HepG2 (cell line): ENCODE results near the gene FDPS. TPM values are rescaled to one million over a fixed set of nuclear protein-coding genes. Genes with fewer than 3 reads are reported as not detected.

Experiments used
- HDAC2 ChIP-seq: sonication (generic); formaldehyde crosslinking; IDR thresholded peaks from 2 replicates; pipeline ENCODE4 v1.4.0; 2020; ENCODE audit warnings: missing genetic modification reagents
- XRCC5 ChIP-seq: fragments of 200-400 bp; formaldehyde crosslinking; optimal IDR thresholded peaks from 2 replicates; pipeline ENCODE3; 2017; ENCODE audit warnings: mild to moderate bottlenecking, low read length
- ZBTB1 ChIP-seq: sonication (generic); formaldehyde crosslinking; IDR thresholded peaks from 2 replicates; pipeline ENCODE4 v1.4.0; 2020; ENCODE audit warnings: missing genetic modification reagents, borderline replicate concordance
- ZNF441 ChIP-seq: sonication (generic); formaldehyde crosslinking; IDR thresholded peaks from 2 replicates; pipeline ENCODE4 v1.7.0; 2021; ENCODE audit warnings: missing genetic modification reagents, borderline replicate concordance
- ZNF562 ChIP-seq: sonication (generic); formaldehyde crosslinking; IDR thresholded peaks from 2 replicates; pipeline ENCODE4 v1.8.0; 2022; ENCODE audit warnings: missing genetic modification reagents, borderline replicate concordance
- ZNF614 ChIP-seq: IDR thresholded peaks from 2 replicates; pipeline ENCODE4 v1.6.1; 2018; ENCODE audit warnings: missing biosample characterization, missing genetic modification reagents, inconsistent platforms, borderline replicate concordance
- ZNF768 ChIP-seq: sonication (generic); formaldehyde crosslinking; IDR thresholded peaks from 2 replicates; pipeline ENCODE4 v1.4.0; 2020; ENCODE audit warnings: missing genetic modification reagents
- ZNF776 ChIP-seq: sonication (generic); formaldehyde crosslinking; IDR thresholded peaks from 2 replicates; pipeline ENCODE4 v1.4.0; 2020; ENCODE audit warnings: mild to moderate bottlenecking, missing genetic modification reagents
- polyA plus RNA-seq, 8 experiments: library from polyadenylated mRNA; depleted of rRNA in 3 of 8; stranded (reverse) in 7 of 8; unstranded in 1 of 8; fragments of >200 nt; fragmentation: Illumina TruSeq in 4 of 8; extraction: Trizol in 4 of 8; gene quantifications; 2 replicates each; pipeline versions ENCODE4 v1.2.1 to v1.2.3, GENCODE V29; 2011 to 2016; ENCODE audit warnings: low read depth in 4 of 8, missing spikeins in 1 of 8, mixed read lengths in 1 of 8; ENCODE audit not compliant: insufficient read depth in 1 of 8
- total RNA-seq, 5 experiments: library from RNA; depleted of rRNA; stranded (reverse); fragments of >200 nt; fragmentation: Illumina TruSeq; extraction: Trizol; gene quantifications; 2 replicates each; pipeline ENCODE4 v1.2.3, GENCODE V29; 2016; ENCODE audit warnings: low read depth in 1 of 5
- TF ChIP-seq, protein P1 (sequence below): sonication (generic); formaldehyde crosslinking; IDR thresholded peaks from 2 replicates; pipeline ENCODE4 v1.4.0; 2020; ENCODE audit warnings: missing genetic modification reagents
- TF ChIP-seq, protein P2 (sequence below): sonication (generic); formaldehyde crosslinking; IDR thresholded peaks from 2 replicates; pipeline ENCODE4 v1.8.0; 2023; ENCODE audit warnings: mild to moderate bottlenecking, missing genetic modification reagents
- TF ChIP-seq, protein P3 (sequence below): sonication (generic); formaldehyde crosslinking; IDR thresholded peaks from one replicate; pipeline ENCODE4 v1.5.1; 2020; ENCODE audit warnings: mild to moderate bottlenecking, missing genetic modification reagents; ENCODE audit errors: not compliant biosample characterization
- TF ChIP-seq, protein P4 (sequence below): sonication (generic); formaldehyde crosslinking; IDR thresholded peaks from 2 replicates; pipeline ENCODE4 v1.4.0; 2020; ENCODE audit warnings: missing genetic modification reagents, mild to moderate bottlenecking, borderline replicate concordance
- TF ChIP-seq, protein P5 (sequence below): sonication (generic); formaldehyde crosslinking; IDR thresholded peaks from 2 replicates; pipeline ENCODE4 v1.4.0; 2020; ENCODE audit warnings: mild to moderate bottlenecking, missing genetic modification reagents

Gene FDPS
- total and polyA plus RNA-seq, 2 of the 13 experiments (the other 11 are each of a cell fraction or from before 2014, with no cell fraction given) = 264 to 519 TPM

DNA sequence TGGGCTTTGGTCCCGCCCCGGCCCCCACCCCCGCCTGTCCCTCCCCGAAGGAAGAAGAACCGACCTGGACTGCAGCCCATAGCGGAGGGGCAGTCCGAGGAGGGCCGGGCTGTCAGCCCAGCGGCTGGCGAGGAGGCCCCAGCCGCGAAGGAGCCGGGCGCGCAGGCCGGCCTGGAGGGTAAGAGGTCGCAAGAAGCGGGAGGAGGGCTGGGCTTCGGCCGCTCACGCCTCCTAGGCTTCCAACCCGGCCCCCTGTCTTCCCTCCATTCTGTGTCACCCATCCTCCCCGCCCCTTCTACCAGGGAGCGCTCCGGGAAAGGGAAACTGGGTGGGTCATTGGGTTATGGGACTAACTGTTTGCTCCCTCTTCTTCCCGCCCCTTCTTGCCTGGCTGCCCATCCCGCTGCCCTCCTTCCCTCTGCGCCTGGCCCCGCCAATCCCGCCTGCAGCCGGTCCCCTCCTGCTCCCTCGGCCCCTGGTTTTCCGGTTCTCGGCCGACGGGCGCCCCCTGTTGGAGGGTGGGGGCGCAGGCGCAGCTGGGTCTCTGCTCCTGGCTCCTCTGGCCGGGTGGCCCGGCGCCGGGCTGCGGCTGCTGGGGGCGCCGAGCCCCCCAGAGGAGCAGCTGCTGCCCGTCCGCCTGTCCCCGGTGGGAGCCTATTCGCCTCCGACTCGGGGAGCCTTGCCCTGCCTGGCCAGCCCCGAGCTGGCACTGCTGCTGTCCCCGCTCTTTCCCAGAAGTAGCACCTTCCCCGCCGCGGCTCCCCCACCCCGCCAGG lies 14.5 kb downstream of the FDPS start (continued):
- TF ChIP-seq ZNF768 (CRISPR knock-in tag) (peak; percentile 49; the same call in 1 of the 2 replicates), ZNF614 (no peak), ZBTB1 (no peak), XRCC5 (peak; percentile 87), ZNF776 (CRISPR knock-in tag) (no peak), ZNF562 (CRISPR knock-in tag) (no peak), ZNF441 (CRISPR knock-in tag) (no peak), HDAC2 (CRISPR knock-in tag) (no peak; the same call in 1 of the 2 replicates)
- TF ChIP-seq, protein P1, sequence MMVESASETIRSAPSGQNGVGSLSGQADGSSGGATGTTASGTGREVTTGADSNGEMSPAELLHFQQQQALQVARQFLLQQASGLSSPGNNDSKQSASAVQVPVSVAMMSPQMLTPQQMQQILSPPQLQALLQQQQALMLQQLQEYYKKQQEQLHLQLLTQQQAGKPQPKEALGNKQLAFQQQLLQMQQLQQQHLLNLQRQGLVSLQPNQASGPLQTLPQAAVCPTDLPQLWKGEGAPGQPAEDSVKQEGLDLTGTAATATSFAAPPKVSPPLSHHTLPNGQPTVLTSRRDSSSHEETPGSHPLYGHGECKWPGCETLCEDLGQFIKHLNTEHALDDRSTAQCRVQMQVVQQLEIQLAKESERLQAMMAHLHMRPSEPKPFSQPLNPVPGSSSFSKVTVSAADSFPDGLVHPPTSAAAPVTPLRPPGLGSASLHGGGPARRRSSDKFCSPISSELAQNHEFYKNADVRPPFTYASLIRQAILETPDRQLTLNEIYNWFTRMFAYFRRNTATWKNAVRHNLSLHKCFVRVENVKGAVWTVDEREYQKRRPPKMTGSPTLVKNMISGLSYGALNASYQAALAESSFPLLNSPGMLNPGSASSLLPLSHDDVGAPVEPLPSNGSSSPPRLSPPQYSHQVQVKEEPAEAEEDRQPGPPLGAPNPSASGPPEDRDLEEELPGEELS = peak; percentile 33; the same call in 1 of the 2 replicates
- TF ChIP-seq, protein P2, sequence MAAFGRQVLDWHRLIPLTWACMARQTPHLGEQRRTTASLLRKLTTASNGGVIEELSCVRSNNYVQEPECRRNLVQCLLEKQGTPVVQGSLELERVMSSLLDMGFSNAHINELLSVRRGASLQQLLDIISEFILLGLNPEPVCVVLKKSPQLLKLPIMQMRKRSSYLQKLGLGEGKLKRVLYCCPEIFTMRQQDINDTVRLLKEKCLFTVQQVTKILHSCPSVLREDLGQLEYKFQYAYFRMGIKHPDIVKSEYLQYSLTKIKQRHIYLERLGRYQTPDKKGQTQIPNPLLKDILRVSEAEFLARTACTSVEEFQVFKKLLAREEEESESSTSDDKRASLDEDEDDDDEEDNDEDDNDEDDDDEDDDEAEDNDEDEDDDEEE (CRISPR knock-in tag) = 0 out of 2 replicates have a peak, but pooled peaks have one; percentile 33
- TF ChIP-seq, protein P3, sequence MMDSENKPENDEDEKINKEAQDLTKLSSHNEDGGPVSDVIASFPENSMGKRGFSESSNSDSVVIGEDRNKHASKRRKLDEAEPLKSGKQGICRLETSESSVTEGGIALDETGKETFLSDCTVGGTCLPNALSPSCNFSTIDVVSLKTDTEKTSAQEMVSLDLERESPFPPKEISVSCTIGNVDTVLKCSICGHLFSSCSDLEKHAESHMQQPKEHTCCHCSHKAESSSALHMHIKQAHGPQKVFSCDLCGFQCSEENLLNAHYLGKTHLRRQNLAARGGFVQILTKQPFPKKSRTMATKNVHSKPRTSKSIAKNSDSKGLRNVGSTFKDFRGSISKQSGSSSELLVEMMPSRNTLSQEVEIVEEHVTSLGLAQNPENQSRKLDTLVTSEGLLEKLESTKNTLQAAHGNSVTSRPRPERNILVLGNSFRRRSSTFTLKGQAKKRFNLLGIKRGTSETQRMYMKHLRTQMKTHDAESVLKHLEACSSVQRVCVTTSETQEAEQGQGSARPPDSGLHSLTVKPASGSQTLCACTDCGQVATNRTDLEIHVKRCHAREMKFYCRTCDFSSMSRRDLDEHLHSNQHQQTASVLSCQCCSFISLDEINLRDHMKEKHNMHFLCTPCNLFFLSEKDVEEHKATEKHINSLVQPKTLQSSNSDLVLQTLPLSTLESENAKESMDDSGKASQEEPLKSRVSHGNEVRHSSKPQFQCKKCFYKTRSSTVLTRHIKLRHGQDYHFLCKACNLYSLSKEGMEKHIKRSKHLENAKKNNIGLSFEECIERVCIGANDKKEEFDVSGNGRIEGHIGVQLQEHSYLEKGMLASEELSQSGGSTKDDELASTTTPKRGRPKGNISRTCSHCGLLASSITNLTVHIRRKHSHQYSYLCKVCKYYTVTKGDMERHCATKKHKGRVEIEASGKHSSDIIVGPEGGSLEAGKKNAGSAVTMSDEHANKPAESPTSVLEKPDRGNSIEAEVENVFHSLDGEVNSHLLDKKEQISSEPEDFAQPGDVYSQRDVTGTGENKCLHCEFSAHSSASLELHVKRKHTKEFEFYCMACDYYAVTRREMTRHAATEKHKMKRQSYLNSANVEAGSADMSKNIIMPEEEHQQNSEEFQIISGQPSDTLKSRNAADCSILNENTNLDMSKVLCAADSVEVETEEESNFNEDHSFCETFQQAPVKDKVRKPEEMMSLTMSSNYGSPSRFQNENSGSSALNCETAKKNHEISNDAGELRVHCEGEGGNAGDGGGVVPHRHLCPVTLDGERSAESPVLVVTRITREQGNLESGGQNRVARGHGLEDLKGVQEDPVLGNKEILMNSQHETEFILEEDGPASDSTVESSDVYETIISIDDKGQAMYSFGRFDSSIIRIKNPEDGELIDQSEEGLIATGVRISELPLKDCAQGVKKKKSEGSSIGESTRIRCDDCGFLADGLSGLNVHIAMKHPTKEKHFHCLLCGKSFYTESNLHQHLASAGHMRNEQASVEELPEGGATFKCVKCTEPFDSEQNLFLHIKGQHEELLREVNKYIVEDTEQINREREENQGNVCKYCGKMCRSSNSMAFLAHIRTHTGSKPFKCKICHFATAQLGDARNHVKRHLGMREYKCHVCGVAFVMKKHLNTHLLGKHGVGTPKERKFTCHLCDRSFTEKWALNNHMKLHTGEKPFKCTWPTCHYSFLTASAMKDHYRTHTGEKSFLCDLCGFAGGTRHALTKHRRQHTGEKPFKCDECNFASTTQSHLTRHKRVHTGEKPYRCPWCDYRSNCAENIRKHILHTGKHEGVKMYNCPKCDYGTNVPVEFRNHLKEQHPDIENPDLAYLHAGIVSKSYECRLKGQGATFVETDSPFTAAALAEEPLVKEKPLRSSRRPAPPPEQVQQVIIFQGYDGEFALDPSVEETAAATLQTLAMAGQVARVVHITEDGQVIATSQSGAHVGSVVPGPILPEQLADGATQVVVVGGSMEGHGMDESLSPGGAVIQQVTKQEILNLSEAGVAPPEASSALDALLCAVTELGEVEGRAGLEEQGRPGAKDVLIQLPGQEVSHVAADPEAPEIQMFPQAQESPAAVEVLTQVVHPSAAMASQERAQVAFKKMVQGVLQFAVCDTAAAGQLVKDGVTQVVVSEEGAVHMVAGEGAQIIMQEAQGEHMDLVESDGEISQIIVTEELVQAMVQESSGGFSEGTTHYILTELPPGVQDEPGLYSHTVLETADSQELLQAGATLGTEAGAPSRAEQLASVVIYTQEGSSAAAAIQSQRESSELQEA = no peak
- TF ChIP-seq, protein P4, sequence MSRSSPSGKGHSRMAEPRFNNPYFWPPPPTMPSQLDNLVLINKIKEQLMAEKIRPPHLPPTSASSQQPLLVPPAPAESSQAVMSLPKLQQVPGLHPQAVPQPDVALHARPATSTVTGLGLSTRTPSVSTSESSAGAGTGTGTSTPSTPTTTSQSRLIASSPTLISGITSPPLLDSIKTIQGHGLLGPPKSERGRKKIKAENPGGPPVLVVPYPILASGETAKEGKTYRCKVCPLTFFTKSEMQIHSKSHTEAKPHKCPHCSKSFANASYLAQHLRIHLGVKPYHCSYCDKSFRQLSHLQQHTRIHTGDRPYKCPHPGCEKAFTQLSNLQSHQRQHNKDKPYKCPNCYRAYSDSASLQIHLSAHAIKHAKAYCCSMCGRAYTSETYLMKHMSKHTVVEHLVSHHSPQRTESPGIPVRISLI (CRISPR knock-in tag) = no peak
- TF ChIP-seq, protein P5, sequence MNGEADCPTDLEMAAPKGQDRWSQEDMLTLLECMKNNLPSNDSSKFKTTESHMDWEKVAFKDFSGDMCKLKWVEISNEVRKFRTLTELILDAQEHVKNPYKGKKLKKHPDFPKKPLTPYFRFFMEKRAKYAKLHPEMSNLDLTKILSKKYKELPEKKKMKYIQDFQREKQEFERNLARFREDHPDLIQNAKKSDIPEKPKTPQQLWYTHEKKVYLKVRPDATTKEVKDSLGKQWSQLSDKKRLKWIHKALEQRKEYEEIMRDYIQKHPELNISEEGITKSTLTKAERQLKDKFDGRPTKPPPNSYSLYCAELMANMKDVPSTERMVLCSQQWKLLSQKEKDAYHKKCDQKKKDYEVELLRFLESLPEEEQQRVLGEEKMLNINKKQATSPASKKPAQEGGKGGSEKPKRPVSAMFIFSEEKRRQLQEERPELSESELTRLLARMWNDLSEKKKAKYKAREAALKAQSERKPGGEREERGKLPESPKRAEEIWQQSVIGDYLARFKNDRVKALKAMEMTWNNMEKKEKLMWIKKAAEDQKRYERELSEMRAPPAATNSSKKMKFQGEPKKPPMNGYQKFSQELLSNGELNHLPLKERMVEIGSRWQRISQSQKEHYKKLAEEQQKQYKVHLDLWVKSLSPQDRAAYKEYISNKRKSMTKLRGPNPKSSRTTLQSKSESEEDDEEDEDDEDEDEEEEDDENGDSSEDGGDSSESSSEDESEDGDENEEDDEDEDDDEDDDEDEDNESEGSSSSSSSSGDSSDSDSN (CRISPR knock-in tag) = peak; percentile 72
